ENCODE measurements around the gene HNF4A.
"Not testable (repeated sequence)": the region's sequence is repeated elsewhere in the genome, so short reads cannot be mapped to it uniquely, and the experiment has no call there.

The HNF4A gene

GRCh38 chr20:44355498-44356352, at the start of gene HNF4A:
Gene HNF4A (plus strand): TSS chr20:44355699. CDS start chr20:44355805, 106 bp downstream.
- no peak for DNase-seq

GRCh38 chr20:44306927-44307326, 48.6 kb upstream of the HNF4A start:
- no peak for DNase-seq

- peak; percentile 14 for DNase-seq
These were observed 45.5 kb upstream of the HNF4A start for GRCh38 chr20:44309763-44310663.

- peak; percentile 97 for DNase-seq
These were observed 44.5 kb upstream of the HNF4A start, which contains the start of gene FITM2 for GRCh38 chr20:44310664-44311639. Gene FITM2 (minus strand): TSS chr20:44311202. CDS start chr20:44311148, 54 bp downstream.

- no peak for DNase-seq
These were observed 40.6 kb upstream of the HNF4A start for GRCh38 chr20:44314870-44315269.

GRCh38 chr20:44319839-44320422, 35.6 kb upstream of the HNF4A start:
- DNase-seq: no peak

- DNase-seq: no peak
These were observed 31.2 kb upstream of the HNF4A start for GRCh38 chr20:44324343-44324742.

GRCh38 chr20:44326391-44327159, 28.9 kb upstream of the HNF4A start:
- DNase-seq: no peak

- not testable (repeated sequence) for DNase-seq
These were observed 27.8 kb upstream of the HNF4A start for GRCh38 chr20:44327748-44328147.

GRCh38 chr20:44328428-44328827, 27.1 kb upstream of the HNF4A start:
- no peak for DNase-seq

GRCh38 chr20:44331201-44331600, 24.3 kb upstream of the HNF4A start:
- DNase-seq: no peak

- DNase-seq: no peak
These were observed 21.2 kb upstream of the HNF4A start for GRCh38 chr20:44334306-44334705.

GRCh38 chr20:44334709-44335108, 20.8 kb upstream of the HNF4A start:
- DNase-seq: no peak

- DNase-seq: no peak
These were observed 19.8 kb upstream of the HNF4A start for GRCh38 chr20:44335675-44336074.

GRCh38 chr20:44336086-44336485, 19.4 kb upstream of the HNF4A start:
- no peak for DNase-seq

- no peak for DNase-seq
These were observed 18.6 kb upstream of the HNF4A start, which contains the start of gene R3HDML for GRCh38 chr20:44336725-44337380. Gene R3HDML (plus strand): TSS chr20:44337043. CDS start chr20:44337158, 115 bp downstream.

- DNase-seq: no peak
These were observed 13.3 kb upstream of the HNF4A start for GRCh38 chr20:44342248-44342647.

GRCh38 chr20:44343162-44343675, 12.3 kb upstream of the HNF4A start:
- DNase-seq: no peak

- no peak for DNase-seq
These were observed 10.8 kb upstream of the HNF4A start for GRCh38 chr20:44344723-44345122.

GRCh38 chr20:44345147-44345546, 10.4 kb upstream of the HNF4A start:
- no peak for DNase-seq

Measured in midbrain (tissue), 1 donor.